ENCODE results near the gene PTPRG.
"Not testable (repeated sequence)": the region's sequence is repeated elsewhere in the genome, so short reads cannot be mapped to it uniquely, and the experiment has no call there.

Gene PTPRG

DNA sequence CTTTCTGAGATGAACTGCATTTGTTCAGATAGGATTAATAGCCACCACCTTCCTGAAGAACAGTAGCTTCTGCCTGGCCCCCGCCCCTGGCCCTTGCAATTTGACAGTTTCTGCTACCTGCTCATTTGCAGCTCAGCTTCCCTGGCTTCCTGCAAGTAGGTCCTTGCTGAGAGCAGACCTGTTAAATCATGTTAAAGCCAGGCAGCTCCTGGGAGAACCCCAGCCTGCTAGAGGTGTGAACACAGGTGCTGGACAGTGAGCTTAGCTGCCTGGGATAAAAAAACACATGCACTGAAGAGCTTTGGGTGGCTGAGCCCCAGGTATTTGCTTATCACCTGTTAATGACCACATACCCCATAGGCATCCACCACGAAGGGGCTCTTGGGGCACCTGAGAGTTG is 143.4 kb downstream of the PTPRG start:
- TF ChIP-seq, protein P1, sequence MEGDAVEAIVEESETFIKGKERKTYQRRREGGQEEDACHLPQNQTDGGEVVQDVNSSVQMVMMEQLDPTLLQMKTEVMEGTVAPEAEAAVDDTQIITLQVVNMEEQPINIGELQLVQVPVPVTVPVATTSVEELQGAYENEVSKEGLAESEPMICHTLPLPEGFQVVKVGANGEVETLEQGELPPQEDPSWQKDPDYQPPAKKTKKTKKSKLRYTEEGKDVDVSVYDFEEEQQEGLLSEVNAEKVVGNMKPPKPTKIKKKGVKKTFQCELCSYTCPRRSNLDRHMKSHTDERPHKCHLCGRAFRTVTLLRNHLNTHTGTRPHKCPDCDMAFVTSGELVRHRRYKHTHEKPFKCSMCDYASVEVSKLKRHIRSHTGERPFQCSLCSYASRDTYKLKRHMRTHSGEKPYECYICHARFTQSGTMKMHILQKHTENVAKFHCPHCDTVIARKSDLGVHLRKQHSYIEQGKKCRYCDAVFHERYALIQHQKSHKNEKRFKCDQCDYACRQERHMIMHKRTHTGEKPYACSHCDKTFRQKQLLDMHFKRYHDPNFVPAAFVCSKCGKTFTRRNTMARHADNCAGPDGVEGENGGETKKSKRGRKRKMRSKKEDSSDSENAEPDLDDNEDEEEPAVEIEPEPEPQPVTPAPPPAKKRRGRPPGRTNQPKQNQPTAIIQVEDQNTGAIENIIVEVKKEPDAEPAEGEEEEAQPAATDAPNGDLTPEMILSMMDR (IDR thresholded peaks at IDR 0.05; ENCODE audit: low read depth, low read length): no peak
- no peak for DNase-seq (ENCODE audit: extremely low read depth, low read depth)

GRCh38 chr3:61707492-61707891 is 146.1 kb downstream of the PTPRG start:
- no peak for DNase-seq (ENCODE audit: extremely low read depth, low read depth)
- TF ChIP-seq, protein P1 (IDR thresholded peaks at IDR 0.05; ENCODE audit: low read depth, low read length): no peak

DNA sequence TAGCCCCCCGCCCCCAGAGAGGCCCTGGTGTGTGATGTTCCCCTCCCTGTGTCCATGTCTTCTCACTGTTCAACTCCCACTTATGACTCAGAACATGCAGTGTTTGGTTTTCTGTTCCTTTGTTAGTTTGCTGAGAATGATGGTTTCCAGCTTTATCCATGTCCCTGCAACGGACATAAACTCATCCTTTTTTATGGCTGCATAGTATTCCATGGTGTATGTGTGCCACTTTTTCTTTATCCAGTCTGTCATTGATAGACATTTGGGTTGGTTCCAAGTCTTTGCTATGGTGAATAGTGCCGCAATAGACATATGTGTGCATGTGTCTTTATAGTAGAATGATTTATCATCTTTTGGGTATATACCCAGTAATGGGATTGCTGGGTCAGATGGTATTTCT is 149.5 kb downstream of the PTPRG start:
- DNase-seq (ENCODE audit: extremely low read depth, low read depth): not testable (repeated sequence)

DNA sequence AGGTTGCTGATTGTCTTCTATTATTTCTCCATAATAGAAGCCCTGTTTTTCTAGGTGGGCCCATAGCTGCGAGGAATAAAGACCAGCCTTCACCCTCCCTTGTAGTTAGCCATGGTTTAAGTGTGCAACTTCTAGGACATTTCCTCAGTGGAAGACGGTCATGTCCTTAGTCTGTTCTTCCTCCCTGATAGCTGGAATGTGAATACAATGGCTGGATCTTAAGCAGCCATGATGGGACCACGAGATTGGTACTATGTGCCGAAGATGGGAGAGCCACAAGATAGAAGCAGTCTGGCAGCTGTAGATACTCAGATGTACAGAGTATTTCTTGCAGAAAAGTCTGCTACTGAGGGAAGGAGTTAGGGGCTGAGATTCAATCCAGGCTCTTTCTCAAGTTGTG is 152.9 kb downstream of the PTPRG start:
- DNase-seq (ENCODE audit: extremely low read depth, low read depth): no peak

GRCh38 chr3:61715886-61716527 is 154.6 kb downstream of the PTPRG start:
- TF ChIP-seq, protein P1 (IDR thresholded peaks at IDR 0.05; ENCODE audit: low read depth, low read length): no peak

More for the DNA sequence above, 152.9 kb downstream of the PTPRG start:
- TF ChIP-seq, protein P1 (IDR thresholded peaks at IDR 0.05; ENCODE audit: low read depth, low read length): no peak

DNA sequence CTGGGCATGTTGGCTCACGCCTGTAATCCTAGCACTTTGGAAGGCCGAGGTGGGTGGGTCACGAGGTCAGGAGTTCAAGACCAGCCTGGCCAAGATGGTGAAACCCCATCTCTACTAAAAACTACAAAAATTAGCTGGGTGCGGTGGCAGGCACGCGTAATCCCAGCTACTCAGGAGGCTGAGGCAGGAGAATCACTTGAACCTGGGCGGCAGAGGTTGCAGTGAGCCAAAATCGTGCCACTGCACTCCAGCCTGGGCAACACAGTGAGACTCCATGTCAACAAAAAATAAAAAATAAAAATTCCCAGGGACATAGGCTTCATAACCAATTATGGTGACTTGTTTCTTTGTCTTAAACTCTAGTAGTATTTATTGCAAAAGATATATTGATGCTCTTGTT is 155.3 kb downstream of the PTPRG start:
- not testable (repeated sequence) for DNase-seq (ENCODE audit: extremely low read depth, low read depth)

More at GRCh38 chr3:61715886-61716527, 154.6 kb downstream of the PTPRG start:
- no peak for DNase-seq (ENCODE audit: extremely low read depth, low read depth)

- DNase-seq (ENCODE audit: extremely low read depth, low read depth): no peak
- TF ChIP-seq, protein P1 (IDR thresholded peaks at IDR 0.05; ENCODE audit: low read depth, low read length): no peak
These were observed 157.2 kb downstream of the PTPRG start for GRCh38 chr3:61718565-61718964.

DNA sequence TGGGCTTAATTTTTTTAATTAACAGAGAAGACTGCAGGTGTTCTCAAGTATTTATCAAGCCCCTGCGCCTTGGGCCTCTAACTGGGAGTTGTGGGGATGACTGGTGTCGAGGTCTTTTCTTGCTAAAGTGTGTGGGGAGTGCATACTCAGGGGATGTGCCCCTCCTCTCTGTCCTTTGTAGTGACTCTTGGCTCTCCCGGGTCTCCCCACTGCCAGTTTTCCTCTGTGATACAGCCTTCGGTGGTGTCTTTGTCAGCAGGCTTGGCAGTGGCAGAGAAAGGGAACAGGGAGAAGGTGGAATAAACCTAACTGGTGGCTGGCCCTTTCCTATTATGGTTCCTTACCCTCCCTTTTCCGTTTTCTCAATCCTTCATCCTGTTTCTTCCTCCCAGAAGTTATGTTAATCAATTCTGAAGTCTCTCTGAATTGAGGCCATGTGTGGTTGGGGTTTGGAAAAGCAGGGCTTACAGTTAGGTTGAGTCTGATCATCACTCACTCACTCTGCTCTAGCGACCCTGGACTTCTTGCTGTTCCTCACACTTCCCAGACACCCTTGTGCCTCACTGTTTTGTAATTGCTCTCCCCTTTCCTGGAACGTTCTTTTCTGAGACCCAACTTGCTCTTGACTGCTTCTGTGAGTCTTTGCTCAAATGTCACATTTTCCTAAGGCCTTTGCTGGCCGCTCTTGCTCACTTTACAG is 158.1 kb downstream of the PTPRG start:
- TF ChIP-seq, protein P1 (IDR thresholded peaks at IDR 0.05; ENCODE audit: low read depth, low read length): no peak
- DNase-seq (ENCODE audit: extremely low read depth, low read depth): no peak
